GM19468 (cell line): ENCODE data around the gene UBLCP1.
"Not testable (repeated sequence)": the region's sequence is repeated elsewhere in the genome, so short reads cannot be mapped to it uniquely, and the experiment has no call there.

ENCODE experiments used
- ATAC-seq: cut with Tn5 transposase; IDR thresholded peaks from one replicate; pipeline ENCODE4 v1.9.1; 2021; ENCODE audit warnings: mild to moderate bottlenecking, moderate library complexity, moderate number of reproducible peaks; ENCODE audit not compliant: unreplicated experiment; ENCODE audit errors: extremely low read depth

UBLCP1 gene, protein sequence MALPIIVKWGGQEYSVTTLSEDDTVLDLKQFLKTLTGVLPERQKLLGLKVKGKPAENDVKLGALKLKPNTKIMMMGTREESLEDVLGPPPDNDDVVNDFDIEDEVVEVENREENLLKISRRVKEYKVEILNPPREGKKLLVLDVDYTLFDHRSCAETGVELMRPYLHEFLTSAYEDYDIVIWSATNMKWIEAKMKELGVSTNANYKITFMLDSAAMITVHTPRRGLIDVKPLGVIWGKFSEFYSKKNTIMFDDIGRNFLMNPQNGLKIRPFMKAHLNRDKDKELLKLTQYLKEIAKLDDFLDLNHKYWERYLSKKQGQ

DNA sequence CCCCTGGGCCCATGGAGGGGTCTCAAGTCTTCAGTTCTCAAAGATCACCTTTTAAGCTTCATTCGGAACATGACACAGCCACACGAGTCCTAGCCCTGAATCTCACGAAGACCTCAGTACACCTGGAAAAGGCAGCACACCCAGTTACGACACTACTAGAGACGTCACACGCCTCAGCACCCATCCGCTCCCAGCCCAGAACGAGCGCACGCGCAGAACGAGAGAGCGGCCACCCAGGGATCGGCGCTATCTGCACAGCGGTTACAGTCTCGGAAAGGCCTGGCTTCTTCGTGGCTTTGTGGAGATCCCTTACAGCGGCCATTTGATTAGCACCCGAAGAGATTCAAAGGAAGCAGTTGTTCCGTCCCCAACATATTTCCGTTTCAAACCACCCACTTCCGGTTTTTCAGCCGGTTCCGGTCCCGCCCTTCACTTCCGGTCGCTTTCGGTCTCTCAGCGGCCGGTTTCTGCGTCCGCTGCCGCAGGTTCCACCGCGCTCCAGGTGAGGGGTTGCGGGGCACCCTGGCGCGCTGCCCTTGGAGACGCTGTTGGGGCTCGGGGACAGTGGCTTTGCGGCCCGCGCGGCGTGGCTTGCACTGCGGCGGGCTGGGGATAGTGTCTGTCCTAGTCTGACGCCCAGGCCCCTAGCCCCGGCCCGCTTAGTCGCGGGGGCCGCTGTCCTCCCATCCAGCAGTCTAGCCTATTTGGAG, at the start of gene UBLCP1:
Gene UBLCP1, plus strand, starts transcription at position 432 of the 710 bp plus-strand sequence. CDS start 5,626 bp downstream, outside the sequence.
- ATAC-seq, result peak; percentile 71

- no peak for ATAC-seq
Observed at GRCh38 chr5:159214486-159215271, 48.4 kb upstream of the UBLCP1 start.

GRCh38 chr5:159215886-159216285, 47.2 kb upstream of the UBLCP1 start:
- no peak for ATAC-seq

- no peak for ATAC-seq
Observed at GRCh38 chr5:159216454-159216853, 46.6 kb upstream of the UBLCP1 start.

DNA sequence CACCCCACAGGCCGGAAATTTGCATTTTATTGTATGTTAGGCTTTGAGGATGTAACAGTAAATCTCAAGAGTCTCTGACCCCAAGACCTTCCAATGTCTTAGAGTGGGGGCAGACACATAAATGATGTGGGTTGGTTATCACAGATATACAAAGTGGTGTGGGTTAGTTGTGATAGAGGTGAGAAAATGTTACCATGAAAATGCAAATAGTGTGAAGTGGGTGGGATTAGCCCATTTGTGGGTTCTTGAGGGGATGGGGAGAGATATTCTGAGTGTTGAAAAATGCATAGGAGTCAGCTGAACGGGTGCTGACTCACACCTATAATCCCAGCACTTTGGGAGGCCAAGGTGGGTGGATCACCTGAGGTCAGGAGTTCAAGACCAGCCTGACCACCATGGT, 45.9 kb upstream of the UBLCP1 start:
- ATAC-seq, result no peak

GRCh38 chr5:159218595-159219023, 44.5 kb upstream of the UBLCP1 start:
- ATAC-seq, result no peak

- ATAC-seq, result no peak
Observed at GRCh38 chr5:159220206-159220605, 42.9 kb upstream of the UBLCP1 start.

GRCh38 chr5:159223469-159223868, 39.6 kb upstream of the UBLCP1 start:
- no peak for ATAC-seq

GRCh38 chr5:159224471-159224870, 38.6 kb upstream of the UBLCP1 start:
- ATAC-seq, result no peak

GRCh38 chr5:159226451-159226850, 36.6 kb upstream of the UBLCP1 start:
- no peak for ATAC-seq

- no peak for ATAC-seq
Observed at GRCh38 chr5:159227452-159227851, 35.6 kb upstream of the UBLCP1 start.

GRCh38 chr5:159228097-159228496, 35.0 kb upstream of the UBLCP1 start:
- ATAC-seq, result not testable (repeated sequence)

DNA sequence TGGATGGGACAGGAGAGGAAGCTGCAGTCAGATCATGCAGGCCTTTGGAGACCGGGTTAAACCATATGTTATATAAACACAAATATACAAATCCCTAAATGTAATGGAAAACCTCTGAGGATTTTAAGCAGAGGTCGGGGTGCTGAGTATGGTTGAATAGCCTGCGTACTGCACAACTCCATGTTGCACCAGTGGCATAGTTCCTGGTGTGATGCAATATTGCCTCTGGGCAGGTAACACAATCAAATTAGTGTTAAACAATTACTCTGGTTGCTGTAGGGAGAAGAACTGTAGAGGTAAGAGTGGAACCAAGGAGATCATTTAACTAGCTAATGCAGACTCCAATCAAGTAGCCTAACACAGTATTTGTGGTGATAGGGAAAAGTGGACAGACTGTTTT, 32.4 kb upstream of the UBLCP1 start:
- no peak for ATAC-seq

DNA sequence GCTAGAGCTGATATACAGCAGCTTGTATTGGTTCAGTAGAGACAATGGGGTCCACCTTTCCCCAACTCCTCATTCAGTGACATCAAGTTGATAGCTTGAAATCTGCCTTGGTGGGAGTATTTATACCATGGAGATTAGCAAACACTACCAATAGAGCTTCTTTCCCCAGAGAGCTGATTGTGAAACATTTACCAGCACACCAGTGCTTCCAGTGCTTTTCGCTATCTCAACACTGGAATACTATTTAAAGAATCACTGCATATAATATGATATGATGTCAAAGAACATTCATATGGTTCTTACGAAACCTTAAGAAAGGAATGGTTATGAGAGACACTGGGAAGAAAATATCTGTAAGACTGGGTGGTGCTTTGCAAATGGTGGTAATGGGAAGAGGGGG, 31.9 kb upstream of the UBLCP1 start:
- no peak for ATAC-seq

DNA sequence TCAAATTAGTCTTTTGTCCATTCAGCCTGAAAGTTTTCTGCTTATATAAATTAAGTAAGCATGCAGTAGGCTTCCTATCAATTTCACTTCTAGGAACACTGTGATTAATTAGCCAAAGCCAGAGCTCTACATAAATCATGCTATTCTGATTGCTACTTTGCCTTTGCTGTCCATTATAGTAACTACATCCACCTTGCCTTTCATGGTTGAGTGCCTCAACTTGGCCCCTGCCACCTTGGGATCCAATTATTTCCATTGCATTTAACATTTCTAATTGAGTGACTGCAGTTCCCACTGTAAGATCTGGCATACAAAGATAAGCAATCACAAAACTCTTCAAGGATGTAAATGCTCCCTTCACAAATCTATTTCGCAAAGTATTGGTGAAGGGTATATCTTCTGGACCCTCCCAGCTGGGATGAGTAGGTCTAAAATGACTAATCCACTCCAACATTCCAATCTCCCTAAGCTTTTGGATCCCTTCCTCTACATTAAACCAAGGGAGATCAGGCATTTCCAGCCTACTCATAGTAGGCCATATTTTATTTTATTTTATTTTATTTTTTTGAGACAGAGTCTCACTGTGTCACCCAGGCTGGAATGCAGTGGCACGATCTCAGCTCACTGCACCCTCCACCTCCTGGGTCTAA, 27.1 kb upstream of the UBLCP1 start:
- ATAC-seq, result not testable (repeated sequence)

DNA sequence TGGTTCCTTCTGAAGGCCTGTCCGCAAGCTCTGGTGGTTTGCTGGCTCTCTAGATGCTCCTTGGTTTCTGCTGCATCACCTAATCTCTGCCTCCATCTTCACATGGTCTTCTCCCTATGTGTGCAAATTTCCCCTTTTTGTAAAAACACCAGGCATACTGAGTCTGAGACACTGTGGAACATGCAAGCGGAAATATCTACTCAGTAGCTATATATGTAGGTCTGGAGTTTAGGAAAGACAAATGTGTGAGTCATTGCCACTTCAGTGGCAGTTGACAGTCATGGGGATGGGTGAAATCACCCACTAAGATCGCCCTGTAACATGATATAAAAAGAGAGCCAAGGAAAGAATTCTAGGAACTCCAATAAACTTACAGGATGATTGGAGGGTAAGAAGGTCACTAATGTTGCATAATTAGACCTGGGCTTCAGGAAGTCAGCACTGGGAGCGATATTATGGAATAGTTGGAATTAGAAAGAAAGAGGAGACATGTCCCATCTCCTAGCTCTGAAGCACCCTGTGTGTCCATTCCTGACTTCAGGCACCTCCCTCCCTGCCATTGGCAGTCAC, 22.7 kb upstream of the UBLCP1 start:
- no peak for ATAC-seq

- no peak for ATAC-seq
Observed at GRCh38 chr5:159241946-159242552, 21.0 kb upstream of the UBLCP1 start.

DNA sequence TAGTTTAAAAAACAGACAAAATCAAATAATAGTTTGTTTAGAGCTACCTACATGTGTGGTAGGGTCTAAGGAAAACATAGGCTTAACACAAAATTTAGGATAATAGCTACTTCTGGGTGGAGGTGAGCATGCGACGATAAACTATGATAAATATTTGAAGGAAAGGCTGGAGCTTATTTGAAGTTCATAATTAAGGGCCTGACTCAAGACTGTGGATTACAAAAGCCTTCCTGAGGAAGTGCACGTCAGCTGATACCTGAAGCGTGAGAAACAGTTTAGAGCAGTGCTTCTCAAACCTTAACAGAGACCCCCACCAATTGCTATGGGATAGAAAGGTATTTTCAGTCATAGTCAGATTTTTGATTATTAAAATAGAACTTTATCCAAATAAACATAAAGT, 20.4 kb upstream of the UBLCP1 start:
- ATAC-seq, result no peak

DNA sequence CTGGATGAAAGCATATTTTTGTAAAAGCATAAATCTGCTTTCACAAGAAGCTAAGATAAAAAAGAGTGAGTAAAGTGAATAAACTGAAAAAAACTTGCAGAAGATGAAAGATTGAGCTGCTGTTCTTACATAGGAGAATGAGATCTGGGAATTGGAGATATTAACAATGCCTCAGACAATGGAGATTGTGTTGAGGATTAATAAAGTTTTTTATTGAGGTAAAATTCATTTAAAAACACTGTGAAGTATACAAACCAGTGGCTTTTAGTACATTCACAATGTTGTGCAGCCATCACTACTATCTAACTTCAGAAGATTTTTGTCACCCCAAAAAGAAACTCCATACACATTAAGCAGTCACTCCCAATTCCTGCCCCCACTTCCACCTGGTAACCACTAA, 19.7 kb upstream of the UBLCP1 start:
- no peak for ATAC-seq

DNA sequence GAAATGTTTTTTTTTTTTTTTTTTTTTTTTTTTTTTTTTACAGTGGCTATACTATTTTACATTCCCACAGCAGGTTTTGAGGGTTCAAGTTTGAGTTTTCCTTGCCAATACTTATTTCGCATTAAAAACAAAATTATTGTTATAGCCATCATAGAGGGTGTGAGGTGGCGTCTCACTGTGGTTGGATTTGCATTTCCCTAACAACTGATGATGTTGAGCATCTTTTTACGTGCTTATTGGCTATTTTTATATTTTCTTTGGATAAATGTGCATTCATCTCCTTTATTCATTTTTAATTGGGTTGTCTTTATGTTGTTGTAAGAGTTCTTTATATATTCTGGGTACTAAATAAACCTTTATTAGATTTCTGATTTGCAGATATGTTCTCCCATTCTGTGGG, 18.9 kb upstream of the UBLCP1 start:
- no peak for ATAC-seq
